Limb (tissue), 2 donors: ENCODE measurements around the gene IQSEC1.

Experiments
- DNase-seq, 2 donors: peaks; one replicate each; pipeline ENCODE4 v3.0.0-alpha.2; 2016; ENCODE audit errors: extremely low spot score in 2 of 2

IQSEC1 gene

GRCh38 chr3:13016083-13016720, 57.0 kb downstream of the IQSEC1 start:
- DNase-seq = no peak

DNA sequence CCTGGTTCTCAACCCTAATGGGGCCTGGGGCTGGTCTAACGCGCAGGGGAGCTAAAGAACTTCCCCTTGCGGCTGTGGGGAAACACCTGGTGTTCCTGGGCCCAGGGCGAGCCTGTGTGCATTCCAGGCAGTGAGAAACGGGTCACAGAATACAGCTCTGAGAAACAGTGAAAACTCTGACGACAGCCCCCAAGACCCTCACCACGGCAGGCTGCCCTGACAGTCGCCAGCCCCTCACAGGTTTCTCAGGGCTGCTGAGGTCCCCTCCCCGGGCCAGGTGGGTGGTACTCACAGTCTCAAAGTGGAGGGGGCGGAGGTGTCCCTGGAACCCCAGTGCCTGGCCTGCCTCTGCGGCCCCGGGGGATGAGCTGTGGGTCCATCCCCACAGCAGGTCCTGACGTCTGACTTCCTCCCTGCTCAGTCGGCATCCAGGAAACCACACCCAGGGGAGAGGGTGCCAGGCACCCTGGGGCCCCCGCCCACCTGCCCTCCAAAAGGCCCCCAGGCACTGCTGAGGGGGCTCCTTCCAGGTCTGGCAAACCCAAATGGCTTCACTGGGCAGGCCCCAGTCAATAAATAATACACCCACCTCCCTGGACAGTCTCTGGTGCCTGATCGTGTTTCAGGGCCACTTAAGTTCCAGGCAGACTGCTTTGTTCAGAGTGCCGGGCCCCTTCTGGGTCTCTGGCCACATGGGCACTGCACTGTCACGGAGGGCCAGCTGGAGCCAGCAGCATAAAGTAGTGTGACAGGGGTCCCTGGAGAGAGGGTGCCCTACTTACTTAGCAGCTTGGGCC, 57.7 kb downstream of the IQSEC1 start:
- DNase-seq = no peak

GRCh38 chr3:13014755-13015285, 58.4 kb downstream of the IQSEC1 start:
- DNase-seq = no peak

GRCh38 chr3:13013994-13014754, 59.1 kb downstream of the IQSEC1 start:
- DNase-seq = no peak

GRCh38 chr3:13013566-13013965, 59.7 kb downstream of the IQSEC1 start:
- no peak for DNase-seq

DNA sequence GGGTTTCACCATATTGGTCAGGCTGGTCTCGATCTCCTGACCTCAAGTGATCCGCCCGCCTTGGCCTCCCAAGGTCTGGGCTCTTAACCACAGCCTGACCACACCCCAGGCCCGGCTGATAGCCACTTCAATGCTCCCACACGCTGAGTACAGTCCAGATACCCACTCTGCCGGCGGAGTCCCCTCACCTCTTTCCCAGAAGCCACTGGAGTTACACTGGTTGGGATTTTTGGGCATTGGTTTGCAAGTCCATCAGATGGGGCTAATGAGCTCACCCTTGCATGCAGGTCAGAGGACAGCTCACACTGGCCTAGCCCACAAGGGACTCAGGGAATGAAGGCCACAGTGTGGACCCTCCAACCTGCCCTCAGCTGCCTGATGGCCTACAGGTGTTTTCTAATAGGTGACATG, 60.1 kb downstream of the IQSEC1 start:
- no peak for DNase-seq

DNA sequence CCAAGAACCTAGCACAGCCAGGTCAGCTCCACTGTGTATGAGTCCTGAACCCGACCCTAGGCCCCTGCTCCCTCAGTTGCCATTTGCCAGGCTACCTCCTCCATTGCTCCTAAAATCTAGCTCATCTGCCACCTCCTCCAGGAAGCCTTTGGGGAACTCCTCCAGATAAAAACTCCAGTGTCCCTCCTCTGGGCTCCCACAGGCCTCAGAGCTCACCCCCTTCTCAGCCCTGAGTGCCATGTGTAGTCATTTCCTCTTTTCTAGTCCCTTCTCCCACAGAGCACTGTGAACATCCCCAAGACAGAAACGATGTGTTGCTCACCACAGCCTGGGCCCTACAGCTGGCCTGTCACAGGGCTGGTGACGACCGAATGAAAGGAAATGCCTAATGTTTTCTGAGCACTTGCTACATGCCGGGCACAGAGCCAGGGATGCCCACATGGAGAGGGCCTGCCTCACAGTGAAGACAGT, 61.0 kb downstream of the IQSEC1 start:
- DNase-seq = no peak

DNA sequence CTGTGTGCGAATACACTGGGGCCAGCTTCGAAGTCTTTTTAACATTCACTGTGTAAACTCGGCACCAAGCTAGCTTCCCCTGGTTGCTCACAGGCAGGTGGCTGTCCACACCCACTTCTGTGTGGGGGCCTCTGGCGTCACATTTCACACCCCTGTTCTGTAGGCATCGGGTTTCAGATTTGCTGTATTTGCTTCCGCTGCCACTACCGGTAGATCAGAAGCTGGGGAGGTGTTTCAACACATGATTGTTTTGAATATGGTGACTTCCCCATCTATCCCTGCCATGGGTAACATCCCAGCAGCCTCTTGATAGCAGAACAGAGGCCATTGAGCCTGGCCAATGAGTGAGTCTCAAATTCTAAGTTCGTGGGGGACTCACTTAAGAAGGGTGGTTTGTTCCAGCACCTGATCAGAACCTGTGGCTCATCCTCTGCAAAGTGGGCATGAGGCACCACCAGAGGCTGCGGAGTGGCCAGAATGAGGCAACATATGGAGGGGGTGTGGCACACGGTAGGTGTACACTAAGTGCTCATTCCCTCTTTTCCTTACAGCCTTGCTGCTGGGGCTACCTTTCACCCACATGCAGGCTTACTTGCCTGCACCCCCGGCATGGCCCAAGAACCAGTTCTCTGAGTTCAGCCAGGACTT, 61.5 kb downstream of the IQSEC1 start:
- DNase-seq = no peak

GRCh38 chr3:13010780-13011572, 62.3 kb downstream of the IQSEC1 start:
- no peak for DNase-seq

GRCh38 chr3:13009946-13010315, 63.3 kb downstream of the IQSEC1 start:
- no peak for DNase-seq

DNA sequence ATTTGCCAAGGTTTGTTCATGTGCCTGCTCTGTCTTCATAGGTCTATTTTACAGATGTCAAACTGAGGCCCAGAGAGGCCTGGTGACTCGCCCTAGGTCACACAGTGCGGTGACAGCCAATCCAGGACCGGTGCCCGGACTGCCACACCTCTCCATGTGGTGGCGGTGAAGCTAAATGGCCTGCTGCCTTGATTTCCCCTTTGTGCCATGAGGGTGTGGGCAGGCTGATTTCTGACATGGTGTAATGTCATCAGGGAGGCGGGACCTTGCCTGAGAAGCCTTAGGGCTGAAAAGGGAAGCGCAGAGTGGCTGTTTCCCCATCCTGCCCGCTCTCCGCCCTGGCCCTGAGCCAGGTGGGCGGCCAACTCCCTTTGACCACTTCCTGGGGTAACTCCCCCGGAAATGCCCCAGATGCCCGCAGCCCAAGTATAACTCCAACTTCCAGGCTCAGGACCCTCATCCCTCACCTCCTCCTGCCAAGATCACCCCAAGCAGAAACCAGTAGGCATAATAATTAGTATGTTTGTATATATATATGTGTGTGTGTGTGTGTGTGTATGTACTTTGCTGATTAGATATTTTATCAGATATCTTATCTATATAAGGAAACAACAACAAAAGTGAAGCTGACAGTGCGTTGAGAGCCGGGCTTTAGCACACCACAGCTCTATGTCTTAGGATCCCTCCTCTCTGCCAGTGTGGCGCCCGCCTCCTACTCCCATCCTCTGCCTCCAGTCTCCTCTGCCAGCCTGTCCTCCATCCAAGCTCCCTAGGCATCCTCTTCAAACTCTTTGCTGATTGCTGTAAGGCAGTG, 63.9 kb downstream of the IQSEC1 start:
- no peak for DNase-seq

GRCh38 chr3:13008155-13008995, 64.9 kb downstream of the IQSEC1 start:
- DNase-seq = no peak

DNA sequence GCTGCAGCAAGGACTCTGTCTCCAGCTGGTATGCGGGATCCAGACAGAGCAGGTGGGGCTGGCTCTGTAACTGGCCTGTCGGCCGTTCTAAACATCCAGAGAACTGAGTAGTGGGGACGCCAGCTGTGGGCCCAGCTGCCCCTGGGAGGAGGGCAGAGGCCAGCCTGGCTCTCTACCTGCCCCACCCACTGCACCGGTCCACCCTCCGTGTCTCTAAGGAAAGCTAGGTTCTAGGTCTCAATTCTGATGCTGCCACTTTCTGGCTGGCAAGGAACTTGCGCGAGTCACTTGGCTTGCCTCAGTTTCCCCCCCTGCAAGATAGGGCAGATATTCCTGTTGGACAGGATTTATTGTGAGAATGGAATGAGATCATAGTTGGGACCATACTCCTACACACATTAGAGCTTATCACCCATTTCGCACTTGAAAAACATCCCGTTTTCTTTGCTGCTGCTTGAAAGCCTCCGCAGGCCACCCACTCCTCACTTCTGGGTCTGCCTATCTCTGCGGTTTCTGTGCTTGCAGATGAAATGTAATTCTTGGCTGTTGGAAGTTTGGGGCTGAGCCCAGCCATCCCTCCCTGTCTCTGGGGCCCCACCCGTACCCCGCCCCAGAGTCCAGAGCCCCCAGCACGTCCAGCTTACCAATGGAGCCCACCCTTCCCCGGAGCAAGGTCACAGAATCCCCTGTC, 65.8 kb downstream of the IQSEC1 start:
- DNase-seq = no peak

DNA sequence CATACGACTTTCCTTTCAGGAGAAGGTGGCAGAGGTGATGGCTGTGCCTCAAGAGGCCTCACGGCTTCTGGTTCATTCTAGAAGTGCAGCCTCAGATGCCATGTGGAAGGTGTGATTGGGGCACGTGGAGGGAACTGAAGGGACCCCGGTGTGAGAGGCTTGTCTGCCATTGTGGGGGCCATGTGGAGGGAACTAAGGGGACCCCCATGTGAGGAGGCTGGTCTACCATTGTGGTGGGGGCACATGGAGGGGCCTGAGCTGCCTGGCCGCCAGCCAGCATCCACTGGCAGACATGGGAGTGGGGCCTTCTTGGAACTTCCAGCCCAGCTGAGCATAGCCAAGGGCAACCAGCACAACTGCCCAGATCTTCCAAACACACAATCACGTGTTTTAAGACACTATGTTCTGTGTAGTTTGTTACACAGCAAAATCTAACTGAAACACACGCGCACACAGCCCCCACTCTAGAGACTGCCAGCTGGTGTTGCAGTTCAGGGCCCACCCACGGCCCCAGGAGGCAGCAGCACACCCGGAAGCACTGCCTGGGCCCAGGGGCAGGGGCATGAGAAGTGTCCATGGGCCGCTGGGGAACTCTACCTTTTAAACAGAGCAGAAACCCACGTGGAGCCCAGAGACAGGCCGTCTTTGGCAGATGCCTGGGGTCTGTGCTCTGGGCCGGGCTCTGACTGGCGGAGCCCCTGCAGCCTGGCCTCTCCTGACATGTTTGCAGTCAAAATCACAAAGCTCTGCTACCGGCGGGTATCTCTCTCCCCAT, 66.8 kb downstream of the IQSEC1 start:
- DNase-seq = no peak

DNA sequence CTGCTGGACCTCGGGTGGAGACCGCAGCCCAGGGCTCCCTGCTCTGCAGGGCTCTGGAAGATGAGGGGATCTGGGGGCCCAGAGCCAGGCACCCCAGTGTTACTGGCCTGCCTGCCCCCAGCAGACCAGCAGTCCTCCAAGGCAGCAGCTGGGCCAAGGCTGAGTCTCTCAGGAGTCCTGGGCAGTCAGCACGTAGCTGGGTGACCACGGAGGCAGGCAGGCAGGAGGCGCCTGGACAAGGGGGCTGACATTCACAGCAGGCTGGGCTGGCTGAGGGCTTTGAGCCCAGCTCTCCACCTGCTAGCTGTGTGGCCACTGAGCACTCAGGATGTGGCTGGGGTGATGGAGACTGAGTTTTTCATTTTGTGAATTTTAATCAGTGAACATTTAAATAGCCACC, 67.9 kb downstream of the IQSEC1 start:
- no peak for DNase-seq

DNA sequence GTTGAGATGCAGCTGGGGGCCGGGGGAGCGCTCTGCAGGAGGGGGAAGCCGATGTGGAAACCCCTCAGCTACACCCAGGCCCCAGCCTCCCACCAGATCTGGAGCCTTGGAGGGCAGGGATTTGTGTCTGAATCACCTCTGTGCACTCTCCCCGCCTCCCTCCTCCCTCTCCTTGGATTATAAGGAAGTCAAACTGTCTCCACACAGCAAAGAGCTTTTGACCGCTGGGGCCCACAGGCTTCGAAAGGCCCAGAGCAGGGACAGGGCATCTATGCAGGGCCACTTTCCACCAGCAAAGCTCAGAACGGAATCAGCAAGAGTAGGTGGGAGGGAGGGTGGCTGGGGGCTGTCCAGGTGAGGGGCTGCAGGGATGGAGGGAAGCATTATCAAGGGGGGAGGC, 68.9 kb downstream of the IQSEC1 start:
- no peak for DNase-seq

DNA sequence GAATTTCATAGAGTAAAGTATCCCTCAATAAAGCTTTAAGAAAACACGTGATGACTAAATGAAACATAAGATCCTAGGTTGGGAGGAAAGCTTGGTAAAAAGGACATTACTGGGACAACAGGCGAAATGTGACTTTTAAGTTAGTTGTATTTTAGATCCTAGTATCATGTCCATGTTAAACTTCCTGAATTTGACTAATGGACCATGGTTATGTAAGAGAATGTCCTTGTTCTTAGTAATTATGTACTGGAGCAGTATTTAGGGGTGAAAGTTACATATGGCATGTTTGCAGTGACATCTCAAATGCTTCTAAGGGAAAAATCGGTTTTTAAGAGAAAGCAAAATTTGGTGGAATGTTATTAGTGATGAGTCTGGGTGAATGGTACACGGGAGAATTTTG, 69.6 kb downstream of the IQSEC1 start:
- DNase-seq = no peak
